Stimulated activated CD8-positive, alpha-beta memory T cell treated with anti-CD3 and anti-CD28 coated beads, Interleukin-15, amount 100 ng/mL, for 4 hours (primary cell): ENCODE data around the gene TANGO2.
"Not testable (repeated sequence)": the region's sequence is repeated elsewhere in the genome, so short reads cannot be mapped to it uniquely, and the experiment has no call there.

Source experiments
- DNase-seq, 2 donors: peaks; one replicate each; pipeline ENCODE4 v3.0.0-alpha.2; 2020; ENCODE audit warnings: low read depth in 2 of 2

TANGO2 gene

DNA sequence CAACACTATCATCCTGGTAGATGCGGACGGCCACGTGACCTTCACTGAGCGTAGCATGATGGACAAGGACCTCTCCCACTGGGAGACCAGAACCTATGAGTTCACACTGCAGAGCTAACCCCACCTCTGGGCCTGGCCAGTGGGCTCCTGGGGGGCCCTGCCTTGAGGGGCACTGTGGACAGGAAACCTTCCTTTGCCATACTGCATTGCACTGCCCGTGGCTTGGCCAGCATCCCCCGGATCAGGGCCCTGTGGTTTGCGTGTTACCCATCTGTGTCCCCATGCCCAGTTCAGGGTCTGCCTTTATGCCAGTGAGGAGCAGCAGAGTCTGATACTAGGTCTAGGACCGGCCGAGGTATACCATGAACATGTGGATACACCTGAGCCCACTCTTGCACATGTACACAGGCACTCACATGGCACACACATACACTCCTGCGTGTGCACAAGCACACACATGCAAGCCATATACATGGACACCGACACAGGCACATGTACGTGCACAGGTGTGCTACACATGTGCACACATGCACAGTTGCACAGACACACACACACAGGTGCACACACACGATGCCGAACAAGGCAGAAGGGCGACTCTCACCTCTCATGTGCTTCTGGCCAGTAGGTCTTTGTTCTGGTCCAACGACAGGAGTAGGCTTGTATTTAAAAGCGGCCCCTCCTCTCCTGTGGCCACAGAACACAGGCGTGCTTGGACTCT lies 43.8 kb downstream of the TANGO2 start:
- no peak for DNase-seq

DNA sequence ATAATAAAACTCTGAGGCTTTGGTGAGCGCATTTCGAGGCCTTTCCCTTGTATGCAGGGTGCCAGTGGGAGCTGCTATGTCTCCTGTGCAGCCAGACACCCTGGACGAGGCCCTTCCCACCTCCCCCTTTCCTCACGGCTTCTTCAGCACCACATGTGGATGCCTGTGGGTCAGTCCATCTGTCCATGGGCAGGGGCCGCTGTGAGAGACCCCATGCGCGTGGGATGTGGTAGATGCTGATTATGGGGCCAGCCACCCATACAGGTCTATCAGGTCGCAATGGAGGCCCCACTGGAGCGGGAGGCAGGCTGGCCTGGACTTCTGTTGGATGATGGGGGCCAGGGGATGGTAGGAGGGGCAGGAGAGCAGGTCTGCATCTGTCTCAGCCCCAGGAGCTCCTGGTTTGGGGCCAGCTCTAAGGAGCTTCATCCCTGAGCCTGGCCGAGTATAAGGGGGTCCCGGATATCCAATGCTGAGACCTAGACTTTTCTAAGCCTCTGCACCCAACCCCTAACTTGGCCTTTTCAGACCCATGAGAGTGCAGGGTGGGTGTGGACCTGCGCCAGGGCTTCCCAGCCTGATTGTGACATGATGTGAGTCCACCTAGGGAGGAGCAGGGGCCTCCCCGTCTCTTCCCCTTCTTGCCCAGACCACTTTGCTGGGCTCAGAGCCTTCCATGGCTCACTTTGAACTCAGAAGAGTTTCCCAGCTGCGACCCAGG lies 45.1 kb downstream of the TANGO2 start:
- no peak for DNase-seq

DNA sequence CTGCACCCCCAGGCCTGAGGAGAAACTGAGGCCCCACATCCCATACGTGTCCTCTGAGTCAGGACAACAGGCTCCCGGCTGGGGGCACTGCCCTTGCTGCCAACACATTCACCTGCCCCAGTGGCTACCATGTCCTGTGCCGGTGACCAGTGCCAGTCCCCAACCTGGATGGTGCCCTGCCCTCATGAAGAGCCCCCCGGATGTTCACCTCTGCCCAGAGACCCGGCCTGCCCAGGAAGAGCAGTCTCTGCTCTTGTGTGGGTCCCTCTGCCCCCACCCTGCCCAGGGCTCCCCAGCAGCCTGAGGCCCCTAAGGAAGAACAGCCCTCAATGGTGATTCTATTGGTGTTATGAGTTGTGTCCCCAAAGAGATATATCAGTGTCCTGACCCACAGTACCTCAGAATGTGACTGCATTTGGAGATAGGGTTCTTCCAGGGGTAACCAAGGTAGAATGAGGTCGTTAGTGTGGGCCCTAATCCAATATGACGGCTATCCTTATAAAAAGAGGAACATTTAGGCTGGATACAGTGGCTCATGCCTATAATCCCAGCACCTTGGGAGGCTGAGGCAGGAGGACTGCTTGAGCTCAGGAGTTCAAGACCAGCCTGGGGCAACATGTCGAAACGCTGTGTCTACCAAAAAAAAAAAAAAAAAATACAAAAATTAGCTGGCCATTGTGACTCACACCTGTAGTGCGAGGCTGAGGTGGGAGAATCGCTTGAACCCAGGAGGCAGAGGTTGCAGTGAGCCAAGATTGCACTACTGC lies 45.9 kb downstream of the TANGO2 start:
- no peak for DNase-seq

DNA sequence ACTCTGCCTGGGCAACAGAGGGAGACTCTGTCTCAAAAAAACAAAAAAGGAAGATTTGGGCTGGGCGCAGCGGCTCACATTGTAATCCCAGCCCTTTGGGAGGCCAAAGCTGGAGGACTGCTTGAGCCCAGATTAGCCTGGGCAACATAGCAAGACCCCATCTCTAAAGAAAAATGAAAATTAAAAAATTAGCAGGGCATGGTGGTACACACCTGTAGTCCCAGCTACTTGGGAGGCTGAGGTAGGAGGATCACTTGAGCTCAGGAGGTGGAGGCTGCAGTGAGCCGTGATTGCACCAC lies 46.4 kb downstream of the TANGO2 start:
- DNase-seq, result not testable (repeated sequence)

DNA sequence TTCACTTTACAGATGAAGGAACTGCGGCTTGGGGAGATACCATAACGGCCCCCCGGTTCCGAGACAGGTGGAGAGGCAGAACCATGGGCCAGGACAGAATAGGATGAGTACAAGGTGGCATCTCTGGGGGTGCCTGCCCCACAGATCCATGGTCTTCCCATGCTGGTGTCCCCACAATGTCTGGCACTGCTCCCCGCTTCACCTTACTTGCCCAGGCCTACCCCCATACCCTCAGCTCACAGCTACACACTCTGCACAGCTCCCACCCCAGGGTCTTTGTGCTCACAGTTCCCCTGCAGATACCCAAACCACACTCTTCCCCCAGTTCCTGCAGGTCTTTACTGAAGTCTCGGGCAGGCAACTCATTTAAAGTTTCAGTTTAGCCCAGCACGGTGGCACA lies 47.7 kb downstream of the TANGO2 start:
- no peak for DNase-seq

DNA sequence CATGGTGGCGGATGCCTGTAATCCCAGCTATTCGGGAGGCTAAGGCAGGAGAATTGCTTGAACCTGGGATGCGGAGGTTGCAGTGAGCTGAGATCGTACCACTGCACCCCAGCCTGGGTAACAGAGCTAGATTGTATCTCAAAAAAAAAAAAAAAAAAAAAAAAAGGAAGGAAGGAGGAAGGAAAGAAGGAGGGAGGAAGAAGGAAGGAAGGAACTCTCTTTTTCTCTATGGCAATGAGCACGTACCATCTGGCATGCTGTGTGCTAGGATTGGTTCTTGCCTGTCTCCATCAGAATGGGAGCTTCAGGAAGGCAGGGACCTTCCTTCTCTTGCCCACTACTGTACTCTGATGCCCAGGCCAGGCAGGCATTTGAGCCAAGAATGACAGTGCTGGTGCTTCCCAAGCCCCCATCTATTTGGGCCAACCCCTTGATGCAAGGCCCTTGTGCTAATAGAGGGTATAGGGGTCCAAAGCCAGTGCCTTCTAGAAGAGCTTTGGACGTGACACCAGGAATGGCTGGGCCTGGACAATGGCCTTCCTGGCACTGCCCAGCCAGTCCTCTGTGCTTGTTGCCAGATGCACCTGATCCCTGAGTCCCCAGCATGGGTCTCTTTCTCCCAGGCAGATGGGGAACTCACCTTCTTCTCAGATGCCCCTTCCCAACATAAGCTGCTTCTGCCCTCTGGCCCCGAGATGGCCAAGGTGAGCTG lies 48.6 kb downstream of the TANGO2 start:
- DNase-seq, result no peak

GRCh38 chr22:20071524-20071972 lies 50.6 kb downstream of the TANGO2 start:
- DNase-seq, result no peak

DNA sequence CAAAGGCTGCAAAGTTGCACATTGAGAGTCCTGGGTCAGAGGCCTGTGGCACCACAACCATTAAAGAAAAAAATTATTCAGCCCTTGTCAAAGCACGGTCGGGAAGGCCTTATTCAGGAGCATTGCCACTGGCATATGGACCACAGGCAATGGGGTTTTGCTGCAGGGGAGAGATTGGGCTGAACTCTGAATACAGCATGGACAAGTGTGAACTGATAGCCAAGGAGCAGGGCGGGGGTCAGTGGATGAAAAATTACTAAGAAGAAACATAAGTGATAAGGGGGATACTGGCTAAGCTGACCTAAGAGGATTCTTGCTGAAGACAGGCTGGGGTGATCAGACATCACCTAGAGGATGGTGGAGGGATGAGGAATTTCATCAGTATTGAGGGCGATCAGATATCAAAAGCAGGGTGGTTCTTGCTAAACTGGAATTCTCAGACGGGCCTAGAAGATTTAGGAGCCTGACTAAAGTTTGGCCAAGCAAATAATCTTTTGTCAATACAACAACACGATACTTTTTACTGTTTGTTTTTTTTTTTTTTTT lies 55.8 kb downstream of the TANGO2 start:
- DNase-seq, result no peak

- DNase-seq, result peak in 1 of 2 donors; percentile 60
These were observed 59.0 kb downstream of the TANGO2 start, which contains the start of gene DGCR8 for GRCh38 chr22:20079745-20080444. DGCR8 (plus strand) TSS chr22:20080241; CDS start chr22:20085964, 5,723 bp downstream.

DNA sequence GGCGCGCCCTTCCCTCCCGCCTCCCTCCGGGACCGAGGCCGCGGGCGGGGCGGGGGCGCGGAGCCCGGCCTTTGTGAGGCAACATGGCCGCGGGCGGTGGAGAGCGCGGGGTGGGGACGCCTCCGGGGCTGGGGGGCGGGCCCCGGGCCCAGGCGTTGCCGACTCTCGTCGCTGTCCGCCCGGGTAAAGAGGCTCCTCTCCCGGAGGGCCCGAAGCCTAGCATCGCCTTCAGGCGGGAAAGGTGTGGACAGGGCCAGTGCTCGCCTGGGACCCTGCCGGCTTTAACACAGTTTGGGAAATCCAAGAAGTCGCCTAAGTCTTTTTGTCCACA lies 59.5 kb downstream of the TANGO2 start:
- peak; percentile 49 to 64 for DNase-seq

DNA sequence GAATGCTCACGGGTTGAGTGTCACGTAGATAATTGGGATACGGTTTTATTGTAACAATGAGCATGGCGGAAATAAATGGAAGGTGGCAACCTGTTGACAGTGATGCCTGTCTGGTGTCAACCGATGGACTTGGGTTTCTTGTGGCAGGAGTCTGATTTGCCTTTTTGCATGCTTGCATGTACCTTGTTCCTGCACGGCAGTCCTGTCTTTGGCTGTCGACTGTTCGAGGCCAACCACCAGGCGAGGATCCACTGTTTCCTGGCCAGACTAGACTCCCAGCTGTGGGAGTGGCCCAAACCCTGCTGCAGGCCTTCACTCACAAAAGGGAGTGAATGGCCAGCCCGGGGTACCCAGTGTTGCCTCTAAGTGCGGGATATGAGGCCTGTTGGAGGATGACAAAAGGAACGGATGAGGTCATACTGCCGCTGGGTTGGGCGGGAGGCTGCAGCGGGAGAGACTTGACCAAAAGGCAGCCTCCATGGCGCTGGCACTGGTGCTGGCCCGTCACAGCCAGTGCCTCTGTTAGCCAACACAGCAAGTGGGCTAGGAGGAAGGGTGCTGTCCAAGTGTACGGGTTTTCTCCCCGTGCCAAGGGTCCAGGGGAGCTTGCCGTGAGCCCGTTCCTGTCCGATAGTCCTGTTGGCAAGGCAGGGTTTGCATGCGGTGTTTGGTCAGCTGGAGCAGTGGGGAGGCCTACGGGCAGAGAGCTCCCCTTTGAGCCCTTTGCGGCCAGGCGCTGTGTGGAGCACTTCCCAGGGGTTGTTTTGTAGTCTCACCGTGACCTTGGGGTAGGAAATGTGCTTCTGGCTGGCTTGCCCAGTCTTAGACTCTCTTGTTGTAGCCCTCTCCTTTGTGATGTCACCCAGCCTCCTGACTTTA lies 60.1 kb downstream of the TANGO2 start:
- no peak for DNase-seq

DNA sequence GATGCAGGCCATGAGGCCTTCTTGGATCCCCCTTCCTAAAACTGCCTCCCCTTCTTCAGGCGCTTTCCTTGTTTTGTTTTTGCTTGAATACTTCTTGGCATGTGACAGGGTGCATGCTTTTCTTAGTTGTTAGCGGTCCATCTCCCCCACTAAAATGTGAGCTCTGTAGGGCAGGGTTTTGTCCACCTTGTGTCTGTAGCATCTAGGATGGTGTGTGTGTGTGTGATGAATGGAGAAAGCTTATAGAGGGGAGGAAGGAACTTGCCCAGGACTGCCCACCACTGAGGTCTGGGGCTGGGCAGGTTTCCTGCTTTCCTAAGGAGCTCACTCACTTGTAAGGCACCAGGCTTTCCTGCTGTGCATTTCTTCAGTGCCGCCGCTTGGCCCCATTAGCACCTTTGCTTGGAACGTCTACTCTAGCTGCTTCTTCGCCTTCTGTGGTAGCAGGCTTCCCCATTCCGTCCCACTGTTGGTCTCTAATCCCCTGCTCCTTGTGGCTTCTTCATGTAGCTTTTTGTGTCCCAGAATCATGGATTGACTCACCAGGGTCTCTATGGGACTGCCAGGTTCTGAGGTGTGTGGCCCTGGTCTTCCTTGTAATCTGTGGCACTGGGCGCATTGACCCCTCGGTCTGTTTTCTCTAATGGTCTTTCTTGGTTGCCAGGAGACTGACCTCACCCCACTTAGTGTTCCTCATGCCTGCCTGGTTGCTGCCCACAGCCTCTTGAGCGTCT lies 62.4 kb downstream of the TANGO2 start:
- no peak for DNase-seq

DNA sequence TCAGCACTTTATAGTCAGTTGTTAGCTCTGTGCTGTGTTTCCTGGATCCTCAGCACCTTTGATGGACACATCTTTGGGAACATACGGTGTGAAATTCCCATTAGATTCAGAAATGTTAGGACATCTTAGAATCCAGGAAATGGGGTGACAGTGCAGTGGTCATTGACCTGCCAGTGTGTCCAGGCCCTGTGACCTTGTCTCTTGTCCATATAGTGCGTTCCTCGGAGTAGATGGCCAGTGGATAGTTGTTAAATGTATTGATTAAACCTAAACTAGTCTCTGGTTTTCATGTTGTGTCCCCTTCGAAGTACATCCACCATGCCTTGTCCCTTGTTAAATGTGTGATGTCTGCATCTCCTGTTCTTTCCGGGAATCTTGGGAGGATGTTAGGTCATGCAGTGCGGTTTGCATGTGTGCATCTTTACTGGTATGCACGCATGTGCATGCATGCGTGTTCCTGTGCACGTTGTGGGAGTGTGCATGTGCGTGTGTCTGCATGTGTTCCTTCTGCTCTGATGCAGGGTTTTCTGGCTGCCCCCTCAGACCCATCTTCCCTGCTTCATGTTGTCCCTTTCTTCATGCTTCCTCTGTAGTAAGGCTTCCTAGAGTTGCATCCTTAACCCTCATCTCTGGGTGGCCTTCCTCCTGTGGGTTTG lies 63.1 kb downstream of the TANGO2 start:
- DNase-seq, result no peak

DNA sequence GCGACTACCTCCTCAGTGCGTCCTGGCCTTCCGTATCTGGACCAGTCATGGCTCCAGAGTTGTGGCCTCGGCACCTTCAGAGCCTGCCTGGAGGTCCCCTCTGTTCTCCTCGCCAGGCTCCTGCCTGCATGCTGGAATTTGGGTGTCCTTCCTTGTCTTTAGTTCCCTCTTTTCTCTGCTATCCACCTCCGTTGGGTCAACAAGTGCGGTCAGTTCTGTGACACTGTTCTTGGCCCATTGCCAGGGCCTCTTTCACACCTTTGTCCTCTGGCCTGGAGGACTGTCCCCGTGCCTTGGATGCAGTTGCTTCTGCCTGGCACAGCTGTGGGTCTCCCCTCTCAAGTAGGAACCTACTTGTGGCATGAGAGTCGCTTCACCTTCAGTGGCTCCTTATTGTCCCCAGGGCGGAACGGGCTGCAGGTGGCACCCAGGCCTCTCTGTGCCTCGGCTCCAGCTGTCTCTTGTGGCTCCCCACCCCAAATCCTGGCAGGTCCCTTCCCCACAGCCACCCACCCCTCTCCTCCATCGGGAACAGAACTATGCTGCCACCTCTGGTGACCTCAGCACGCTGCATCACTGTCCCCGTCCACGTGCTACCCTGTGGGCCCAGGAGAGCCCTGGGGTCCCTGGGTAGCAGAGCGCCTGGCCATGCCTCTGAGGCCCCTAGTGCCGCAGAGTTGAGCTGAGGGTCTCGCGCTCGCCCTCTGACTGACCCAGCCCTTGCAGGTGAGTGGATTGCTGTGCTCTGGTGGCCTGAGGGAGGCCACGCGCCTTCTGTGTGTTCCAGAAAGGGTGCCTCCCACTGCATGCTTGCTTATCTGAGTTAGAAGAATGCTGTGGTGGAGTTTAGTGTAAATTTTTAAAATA lies 63.9 kb downstream of the TANGO2 start:
- no peak for DNase-seq

GRCh38 chr22:20085651-20086050 lies 64.7 kb downstream of the TANGO2 start:
- no peak for DNase-seq

GRCh38 chr22:20086101-20086599 lies 65.2 kb downstream of the TANGO2 start:
- no peak for DNase-seq

- DNase-seq, result no peak
These were observed 65.9 kb downstream of the TANGO2 start for GRCh38 chr22:20086763-20087162.
